ENCODE measurements around the gene SARDH.

Gene SARDH

GRCh38 chr9:133703591-133704399 is 34.4 kb downstream of the SARDH start:
- DNase-seq (ENCODE audit: low spot score), result no peak

GRCh38 chr9:133702798-133703590 is 35.2 kb downstream of the SARDH start:
- no peak for DNase-seq (ENCODE audit: low spot score)

GRCh38 chr9:133701981-133702797 is 36.0 kb downstream of the SARDH start:
- DNase-seq (ENCODE audit: low spot score), result no peak

- DNase-seq (ENCODE audit: low spot score), result no peak
These were observed 36.7 kb downstream of the SARDH start for GRCh38 chr9:133701321-133701980.

- DNase-seq (ENCODE audit: low spot score), result no peak
These were observed 37.3 kb downstream of the SARDH start for GRCh38 chr9:133700819-133701320.

GRCh38 chr9:133699546-133699945 is 38.6 kb downstream of the SARDH start:
- no peak for DNase-seq (ENCODE audit: low spot score)

GRCh38 chr9:133696071-133696472 is 42.1 kb downstream of the SARDH start:
- DNase-seq (ENCODE audit: low spot score), result no peak

- no peak for DNase-seq (ENCODE audit: low spot score)
These were observed 43.5 kb downstream of the SARDH start for GRCh38 chr9:133694686-133695085.

- DNase-seq (ENCODE audit: low spot score), result no peak
These were observed 44.2 kb downstream of the SARDH start for GRCh38 chr9:133693703-133694529.

GRCh38 chr9:133693116-133693515 is 45.0 kb downstream of the SARDH start:
- no peak for DNase-seq (ENCODE audit: low spot score)

GRCh38 chr9:133692364-133692985 is 45.7 kb downstream of the SARDH start:
- no peak for DNase-seq (ENCODE audit: low spot score)

- DNase-seq (ENCODE audit: low spot score), result peak; percentile 70
These were observed 46.4 kb downstream of the SARDH start for GRCh38 chr9:133691626-133692363.

GRCh38 chr9:133691191-133691590 is 47.0 kb downstream of the SARDH start:
- DNase-seq (ENCODE audit: low spot score), result no peak

- DNase-seq (ENCODE audit: low spot score), result no peak
These were observed 48.0 kb downstream of the SARDH start for GRCh38 chr9:133690081-133690561.

- no peak for DNase-seq (ENCODE audit: low spot score)
These were observed 48.9 kb downstream of the SARDH start for GRCh38 chr9:133689151-133689763.

GRCh38 chr9:133687856-133688761 is 50.0 kb downstream of the SARDH start:
- no peak for DNase-seq (ENCODE audit: low spot score)

- no peak for DNase-seq (ENCODE audit: low spot score)
These were observed 51.2 kb downstream of the SARDH start for GRCh38 chr9:133686642-133687575.
